Activated CD4-positive, CD25-positive, alpha-beta regulatory T cell (primary cell): ENCODE data around the gene LIG1.

ENCODE experiments used
- DNase-seq, 4 experiments: peaks; one replicate each; lab custom pipeline; 2025; lab: John Stamatoyannopoulos, UW

Gene LIG1

GRCh38 chr19:48169939-48170803 is at the start of gene LIG1, which contains the start of gene ZSWIM9:
Gene LIG1, minus strand, starts transcription at chr19:48170344. Its CDS starts 4,778 bp downstream, at chr19:48165566.
Gene ZSWIM9, plus strand, starts transcription at chr19:48170680. Its CDS starts 1,123 bp downstream, at chr19:48171803.
- peak; percentile 82 to 90 (median 88) for DNase-seq

GRCh38 chr19:48218997-48219396 is 48.9 kb upstream of the LIG1 start:
- no peak for DNase-seq

- no peak for DNase-seq
These were observed 46.8 kb upstream of the LIG1 start for GRCh38 chr19:48216933-48217332.

GRCh38 chr19:48213959-48214358 is 43.8 kb upstream of the LIG1 start:
- no peak for DNase-seq

DNA sequence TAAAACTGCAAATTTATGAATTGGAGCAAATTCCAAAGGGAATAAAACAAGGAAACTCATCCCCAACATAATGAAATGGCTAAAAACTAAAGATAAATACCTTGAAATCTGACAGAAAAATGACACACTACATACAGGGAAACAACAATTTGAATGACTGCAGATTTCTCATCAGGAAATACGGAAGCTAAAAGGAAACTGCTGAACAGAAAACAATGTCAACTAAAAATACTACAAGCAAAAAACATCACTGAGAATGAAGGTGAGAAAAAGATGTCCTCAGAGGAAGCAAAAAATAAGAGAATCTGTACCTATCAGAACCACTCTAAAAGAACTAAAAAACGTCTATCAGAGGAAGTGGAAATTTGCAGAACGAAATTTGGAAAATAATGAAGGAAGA is 39.9 kb upstream of the LIG1 start:
- DNase-seq: no peak

DNA sequence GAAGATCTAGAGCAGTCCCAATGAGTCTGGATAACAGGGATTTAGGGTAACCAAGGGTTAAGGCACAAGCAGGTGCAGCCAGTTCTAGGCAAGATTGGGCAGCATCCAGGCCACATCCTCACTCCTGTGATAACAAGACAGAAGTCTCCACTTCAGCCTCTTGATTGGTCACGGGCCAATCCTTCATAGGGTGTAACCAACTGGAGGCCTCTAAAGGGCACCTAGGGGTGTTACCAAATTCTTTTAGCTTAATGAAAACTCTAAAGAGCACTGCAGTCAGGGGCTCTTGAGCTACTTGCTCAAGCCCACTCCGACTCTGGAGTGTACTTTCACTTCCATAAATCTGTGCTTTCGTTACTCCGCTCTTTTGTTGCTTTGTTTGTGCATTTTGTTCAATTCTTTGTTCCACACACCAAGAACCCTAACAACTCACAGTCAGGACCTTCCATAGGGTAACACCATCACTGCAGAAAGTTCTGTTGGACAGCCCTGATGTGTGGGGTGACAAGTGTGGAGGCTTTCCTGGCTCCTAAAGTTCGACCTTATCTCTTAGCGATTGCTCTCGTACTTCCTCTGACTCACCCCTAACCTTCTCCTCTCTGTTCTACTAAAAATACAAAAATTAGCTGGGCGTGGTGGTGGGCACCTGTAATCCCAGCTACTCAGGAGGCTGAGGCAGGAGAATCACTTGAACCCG is 36.4 kb upstream of the LIG1 start:
- no peak for DNase-seq

DNA sequence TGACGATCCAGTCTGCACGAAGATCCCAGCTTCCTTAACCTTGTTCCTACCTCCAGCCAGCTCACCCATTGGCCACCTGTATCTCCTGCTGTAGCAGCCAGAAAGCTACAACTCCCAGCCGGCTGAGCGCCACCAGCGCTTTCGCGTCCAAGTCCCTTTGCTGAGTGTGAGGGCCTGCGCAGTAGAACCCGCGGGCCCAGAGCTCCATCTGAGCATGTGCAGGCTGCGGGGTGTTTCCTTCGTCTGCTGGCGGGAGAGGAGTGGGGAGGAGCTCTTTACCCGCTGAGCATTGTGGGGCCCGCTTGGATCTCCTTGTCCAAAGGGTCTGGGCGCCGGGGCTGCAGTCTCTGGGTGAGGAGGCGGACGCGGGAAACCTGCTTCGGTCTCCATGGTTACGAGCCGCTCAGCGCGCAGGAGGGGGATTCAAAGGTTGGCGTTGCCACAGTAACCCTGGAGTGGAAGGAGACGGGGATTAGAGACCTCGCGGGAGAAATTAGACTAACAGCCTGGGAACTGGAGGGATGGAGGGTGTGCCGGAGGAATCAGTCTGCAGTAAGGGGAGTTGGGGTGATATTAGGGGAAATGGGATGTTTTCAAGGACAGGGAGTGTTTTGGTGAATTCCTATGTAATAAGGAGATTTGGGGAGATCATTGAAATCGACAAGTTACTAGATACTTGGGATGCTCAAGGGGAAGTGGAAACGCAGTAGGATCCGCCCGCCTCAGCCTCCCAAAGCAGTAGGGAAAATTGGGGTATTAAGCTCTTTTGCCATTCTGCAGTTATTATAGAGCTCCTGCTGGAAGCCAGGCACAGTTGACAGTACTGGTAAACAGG is 33.9 kb upstream of the LIG1 start:
- peak; percentile 75 to 79 (median 78) for DNase-seq

- no peak for DNase-seq
These were observed 33.2 kb upstream of the LIG1 start for GRCh38 chr19:48203222-48203793.

GRCh38 chr19:48196933-48197665 is 27.0 kb upstream of the LIG1 start:
- no peak for DNase-seq

DNA sequence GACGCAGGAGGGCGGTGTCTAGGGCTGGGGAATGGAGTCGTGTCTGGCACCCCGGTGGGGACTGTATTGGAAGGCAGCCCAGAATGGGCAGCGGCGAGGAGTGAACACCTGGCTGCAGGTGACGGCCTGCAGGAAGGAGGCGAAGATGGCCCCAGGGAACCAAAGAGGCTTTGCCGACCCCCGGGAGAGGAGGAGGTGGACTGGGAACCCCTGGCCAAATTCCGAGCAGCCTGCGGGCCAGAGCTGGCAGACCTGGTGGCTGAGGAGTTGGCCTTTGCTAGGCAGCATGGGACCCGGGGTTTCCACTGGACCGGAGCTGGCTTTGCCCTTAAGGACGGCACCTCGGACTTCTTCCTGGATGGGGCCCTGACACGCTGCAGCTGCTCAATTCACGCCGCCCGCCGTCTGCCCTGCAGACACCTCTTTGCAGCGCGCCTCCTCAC is 26.2 kb upstream of the LIG1 start:
- no peak for DNase-seq

- no peak for DNase-seq
These were observed 25.0 kb upstream of the LIG1 start for GRCh38 chr19:48194844-48195830.

DNA sequence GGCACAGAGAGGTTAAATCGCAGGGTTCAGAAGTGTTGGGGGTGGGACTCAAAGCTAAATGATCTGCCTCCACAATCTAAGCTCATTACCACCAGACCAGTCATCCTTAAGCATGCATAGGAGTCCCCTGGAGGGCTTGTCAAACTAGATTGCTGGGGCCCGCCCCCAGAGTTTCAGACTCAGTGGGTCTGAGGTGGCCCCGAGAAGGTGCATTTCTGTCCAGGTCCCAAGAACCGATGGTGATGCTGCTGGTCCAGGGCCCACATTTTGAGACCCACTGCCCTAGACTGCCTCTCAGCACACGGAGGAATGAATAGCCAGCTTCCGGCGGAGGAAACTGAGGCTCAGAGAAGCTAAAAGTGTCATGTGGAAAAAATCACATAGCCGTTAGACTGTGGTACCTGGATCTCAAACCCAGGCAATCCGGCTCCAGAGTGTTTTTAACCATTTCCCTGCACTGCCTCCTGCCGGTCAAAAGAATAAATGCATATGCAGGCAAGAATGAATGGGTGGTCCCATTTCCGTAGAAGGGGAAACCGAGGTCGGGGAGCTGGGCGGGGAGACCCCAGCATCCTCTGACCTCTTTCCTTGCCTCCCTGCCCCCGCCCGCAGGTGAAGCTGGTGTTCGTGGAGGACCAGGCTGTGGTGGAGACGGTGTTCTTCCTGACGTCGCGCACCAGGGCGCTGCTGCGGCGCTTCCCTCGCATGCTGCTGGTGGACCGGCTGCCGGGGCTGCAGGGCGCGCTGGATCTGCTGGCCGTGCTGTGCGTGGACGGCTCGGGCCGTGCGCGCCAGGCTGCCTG is 24.1 kb upstream of the LIG1 start:
- DNase-seq: peak in 1 of 4 experiments; percentile 11

GRCh38 chr19:48192750-48193149 is 22.6 kb upstream of the LIG1 start:
- DNase-seq: no peak

- no peak for DNase-seq
These were observed 20.7 kb upstream of the LIG1 start for GRCh38 chr19:48190885-48191284.

DNA sequence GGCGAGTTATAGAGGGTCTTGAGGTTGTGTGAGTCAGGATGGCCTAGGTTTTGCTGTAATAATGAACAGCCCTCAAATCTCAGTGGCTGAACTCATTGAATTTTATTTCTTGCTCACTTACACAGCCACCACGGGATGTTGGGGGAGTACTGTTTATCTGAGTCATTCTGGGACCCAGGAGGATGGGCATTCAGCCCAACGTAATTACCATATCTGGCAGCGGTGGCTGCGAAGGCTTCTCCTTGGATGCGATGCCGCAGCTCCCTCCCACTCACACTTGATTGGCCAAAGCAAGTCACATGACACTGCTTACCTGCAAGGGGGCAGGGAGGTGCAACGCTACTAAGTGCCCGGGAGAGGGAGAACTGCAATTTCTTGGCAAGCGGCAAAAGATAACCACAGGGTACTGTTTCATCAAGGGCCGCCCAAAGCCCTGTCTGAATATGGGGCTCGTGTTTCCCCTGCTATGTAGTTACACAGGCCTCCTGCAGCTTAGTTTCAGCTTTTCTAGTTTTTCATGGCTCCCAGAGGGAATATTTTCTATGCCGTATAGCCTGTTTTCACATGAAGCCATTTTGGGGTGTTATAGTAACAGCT is 20.2 kb upstream of the LIG1 start:
- peak in 2 of 4 experiments; percentile 14 to 20 for DNase-seq

- DNase-seq: no peak
These were observed 16.4 kb upstream of the LIG1 start for GRCh38 chr19:48186541-48186991.

GRCh38 chr19:48186015-48186414 is 15.9 kb upstream of the LIG1 start:
- DNase-seq: no peak

DNA sequence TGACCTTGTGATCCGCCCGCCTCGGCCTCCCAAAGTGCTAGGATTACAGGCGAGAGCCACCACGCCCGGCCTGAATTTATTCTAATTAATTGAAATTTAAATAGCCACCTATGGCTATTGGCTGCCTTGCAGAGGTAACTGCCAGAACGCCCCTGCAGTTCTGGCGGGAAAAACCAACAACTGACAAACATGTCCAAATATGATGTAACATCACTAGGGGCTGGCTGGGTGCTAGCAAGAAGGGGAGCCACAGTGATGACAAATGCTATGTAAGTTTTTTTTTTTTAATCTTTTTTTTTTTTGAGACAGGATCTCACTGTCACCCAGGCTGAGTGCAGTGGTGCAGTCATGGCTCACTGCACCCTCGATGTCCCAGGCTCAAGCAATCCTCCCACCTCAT is 13.2 kb upstream of the LIG1 start:
- no peak for DNase-seq
